Limb (tissue), 2 donors: ENCODE measurements around the gene ARHGAP28.
"Not testable (repeated sequence)": the region's sequence is repeated elsewhere in the genome, so short reads cannot be mapped to it uniquely, and the experiment has no call there.

Experiments used
- DNase-seq, 2 donors: peaks; one replicate each; pipeline ENCODE4 v3.0.0-alpha.2; 2016; ENCODE audit errors: extremely low spot score in 2 of 2

ARHGAP28 gene

DNA sequence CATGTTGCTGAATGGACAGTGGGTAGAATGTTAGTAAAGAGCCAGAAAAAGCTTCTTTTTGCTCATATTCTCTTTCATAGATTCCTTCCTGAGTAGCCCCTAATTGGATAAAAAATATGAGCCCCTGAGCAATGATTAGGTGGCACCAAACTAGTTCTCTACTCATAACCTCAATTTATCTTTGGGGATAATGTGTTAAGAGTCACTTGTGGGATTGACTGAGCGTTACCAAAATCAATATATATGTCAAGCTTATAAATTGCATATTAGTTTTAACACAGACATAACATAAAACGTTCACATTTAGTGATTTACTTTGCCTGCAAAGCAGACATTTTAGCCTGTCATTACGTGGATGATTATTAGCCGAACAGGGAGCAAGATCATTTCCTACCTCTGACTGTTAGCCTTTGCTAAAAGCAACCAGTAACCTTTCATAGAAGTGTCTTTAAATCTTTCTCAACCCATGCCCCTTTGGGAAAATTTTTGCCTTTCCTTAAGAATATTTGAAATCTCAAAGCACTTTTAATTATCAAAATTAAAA is 85.4 kb downstream of the ARHGAP28 start:
- no peak for DNase-seq

DNA sequence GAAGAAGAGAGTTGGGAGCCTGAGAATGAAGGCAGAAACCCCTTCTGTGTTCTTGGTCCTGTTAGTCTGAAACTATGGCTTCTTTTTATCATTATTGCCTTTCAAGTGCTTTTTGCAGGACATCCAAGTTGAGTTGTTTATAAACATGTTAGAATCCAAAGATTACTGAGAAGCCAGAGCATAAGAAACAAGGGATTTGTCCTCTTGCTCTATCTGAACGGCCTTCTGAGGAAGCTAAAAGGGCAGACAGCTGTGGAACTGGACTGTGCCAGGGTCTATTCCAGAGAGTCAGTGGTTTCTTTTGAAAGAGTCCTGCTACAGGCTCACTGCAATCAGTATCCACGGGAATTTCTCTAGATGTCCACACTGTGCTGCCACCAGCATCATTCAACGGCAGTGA is 86.6 kb downstream of the ARHGAP28 start:
- no peak for DNase-seq

DNA sequence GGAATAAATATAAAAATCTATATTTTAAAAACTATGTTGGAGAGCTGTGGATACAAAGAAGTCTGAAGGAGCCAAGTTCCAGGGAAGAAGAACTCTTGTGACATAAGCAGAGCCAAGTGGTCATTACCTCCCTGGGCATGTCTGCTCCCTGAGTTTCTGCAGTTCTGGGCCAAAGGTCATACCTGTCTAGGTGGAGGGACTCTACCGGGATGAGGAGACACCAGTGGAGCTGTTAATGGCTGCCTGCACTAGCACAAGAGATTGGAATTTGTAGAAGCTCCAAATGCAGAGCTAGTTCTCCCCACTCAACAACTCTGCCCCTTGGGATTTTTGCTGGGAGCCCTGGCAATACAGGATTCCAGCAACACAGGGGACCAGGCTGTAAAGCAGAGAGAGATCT is 89.8 kb downstream of the ARHGAP28 start:
- DNase-seq = no peak

DNA sequence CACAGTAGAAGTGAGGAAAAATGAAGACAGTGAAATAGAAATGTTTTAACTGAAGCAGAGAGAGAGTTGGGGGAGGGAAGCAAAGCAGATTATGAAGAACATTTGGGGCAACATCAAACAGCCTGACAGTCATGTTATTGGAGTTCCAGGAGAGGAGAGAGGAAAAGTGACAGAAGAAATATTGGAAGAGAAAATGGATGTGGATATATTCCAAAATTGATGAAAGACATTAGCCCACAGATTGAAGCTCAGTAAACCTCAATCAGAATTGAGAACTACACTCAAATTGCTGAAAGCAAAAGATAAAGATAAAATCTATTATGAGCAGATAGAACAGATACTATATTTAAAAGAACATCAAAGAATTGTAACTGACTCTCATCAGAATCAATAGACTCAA is 90.8 kb downstream of the ARHGAP28 start:
- no peak for DNase-seq

DNA sequence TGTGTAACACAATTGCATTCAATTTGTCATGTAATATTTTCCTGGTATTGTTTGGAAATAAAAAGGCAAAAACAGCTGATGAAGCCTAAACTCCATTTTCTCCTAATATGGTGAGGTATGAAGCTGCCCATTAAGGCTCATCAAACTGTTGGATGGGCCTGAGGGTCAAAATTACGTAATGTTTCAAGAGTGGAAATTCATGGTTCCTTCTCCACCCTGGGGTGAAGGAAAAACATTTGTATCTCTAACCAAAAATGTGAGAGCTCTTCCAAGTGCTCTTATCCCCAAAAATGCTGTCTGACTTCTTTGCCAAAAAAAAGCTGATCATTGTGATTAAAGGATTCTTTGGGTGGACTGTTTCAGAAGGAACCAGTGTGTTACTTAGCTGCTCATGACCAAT is 91.8 kb downstream of the ARHGAP28 start:
- no peak for DNase-seq

DNA sequence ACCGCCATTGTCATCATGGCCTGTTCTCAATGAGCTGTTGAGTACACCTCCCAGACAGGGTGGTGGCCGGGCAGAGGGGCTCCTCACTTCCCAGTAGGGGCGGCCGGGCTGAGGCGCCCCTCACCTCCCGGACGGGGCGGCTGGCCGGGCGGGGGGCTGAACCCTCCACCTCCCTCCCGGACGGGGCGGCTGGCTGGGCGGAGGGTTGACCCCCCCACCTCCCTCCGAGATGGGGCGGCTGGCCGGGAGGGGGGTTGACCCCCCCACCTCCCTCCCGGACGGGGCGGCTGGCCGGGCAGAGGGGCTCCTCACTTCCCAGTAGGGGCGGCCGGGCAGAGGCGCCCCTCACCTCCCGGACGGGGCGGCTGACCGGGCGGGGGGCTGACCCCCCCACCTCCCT is 97.6 kb downstream of the ARHGAP28 start:
- DNase-seq = not testable (repeated sequence)

DNA sequence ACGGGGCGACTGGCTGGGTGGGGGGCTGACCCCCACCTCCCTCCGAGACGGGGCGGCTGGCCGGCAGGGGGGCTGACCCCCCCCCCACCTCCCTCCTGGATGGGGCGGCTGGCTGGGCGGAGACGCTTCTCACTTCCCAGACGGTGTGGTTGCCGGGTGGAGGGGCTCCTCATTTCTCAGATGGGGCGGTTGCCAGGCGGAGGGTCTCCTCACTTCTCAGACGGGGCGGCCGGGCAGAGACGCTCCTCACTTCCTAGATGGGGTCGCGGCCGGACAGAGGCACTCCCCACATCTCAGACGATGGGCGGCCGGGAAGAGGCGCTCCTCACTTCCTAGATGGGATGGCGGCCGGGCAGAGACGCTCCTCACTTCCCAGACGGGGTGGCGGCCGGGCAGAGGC is 98.0 kb downstream of the ARHGAP28 start:
- DNase-seq = not testable (repeated sequence)

DNA sequence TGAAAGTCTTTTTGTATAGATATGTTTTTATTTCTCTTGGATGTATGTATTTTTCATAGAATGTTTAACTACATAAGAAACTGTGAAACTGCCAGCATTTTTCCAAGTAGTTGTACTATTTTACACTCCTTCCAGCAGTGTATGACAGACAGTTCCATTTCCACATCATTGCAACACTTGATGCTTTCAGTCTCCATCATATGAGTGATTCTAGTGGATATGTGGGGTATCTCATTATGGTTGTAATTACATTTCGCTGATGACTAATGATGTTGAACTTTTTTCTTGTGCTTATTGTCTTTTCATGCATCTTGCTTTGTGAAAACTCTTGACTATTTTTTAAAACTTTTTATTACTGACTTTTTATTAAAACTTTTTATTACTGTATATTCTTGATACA is 101.4 kb downstream of the ARHGAP28 start:
- no peak for DNase-seq

DNA sequence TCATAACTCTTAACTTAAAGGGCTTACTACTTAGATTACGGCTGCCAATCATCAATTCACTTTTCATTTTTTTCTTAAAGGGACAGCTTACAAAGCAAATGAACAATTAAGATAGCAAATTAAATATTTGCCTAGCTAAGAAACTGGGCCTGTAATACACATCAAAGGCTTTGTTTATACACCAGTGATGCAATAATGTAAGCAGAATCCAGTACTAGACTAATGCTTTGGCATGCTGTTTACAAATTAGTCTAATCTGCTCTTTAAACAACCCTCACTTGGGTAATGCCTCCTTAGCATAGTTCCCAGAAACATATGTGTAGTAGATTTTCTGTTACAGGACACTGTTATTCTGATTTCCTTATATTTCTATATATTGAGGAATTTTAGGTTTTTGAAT is 105.8 kb downstream of the ARHGAP28 start:
- no peak for DNase-seq

DNA sequence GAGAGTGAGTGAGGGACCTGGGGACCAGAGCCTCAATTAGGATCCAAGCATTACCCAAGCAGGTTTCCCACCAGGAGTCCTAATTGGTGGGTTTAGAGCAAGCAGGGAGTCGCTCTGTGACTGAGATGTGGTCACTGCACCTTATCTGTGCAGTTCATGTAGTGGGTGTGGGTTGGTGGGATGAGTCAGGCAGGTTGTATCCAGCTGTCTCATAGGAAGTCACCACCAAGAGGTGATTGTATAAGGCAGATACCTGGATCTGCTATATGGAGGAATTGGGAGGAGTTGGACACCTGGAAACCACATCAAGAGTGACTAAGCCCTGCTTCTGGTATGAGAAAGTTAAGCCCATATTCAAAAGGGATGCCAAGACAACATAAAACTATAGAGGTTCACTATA is 106.8 kb downstream of the ARHGAP28 start:
- DNase-seq = no peak

DNA sequence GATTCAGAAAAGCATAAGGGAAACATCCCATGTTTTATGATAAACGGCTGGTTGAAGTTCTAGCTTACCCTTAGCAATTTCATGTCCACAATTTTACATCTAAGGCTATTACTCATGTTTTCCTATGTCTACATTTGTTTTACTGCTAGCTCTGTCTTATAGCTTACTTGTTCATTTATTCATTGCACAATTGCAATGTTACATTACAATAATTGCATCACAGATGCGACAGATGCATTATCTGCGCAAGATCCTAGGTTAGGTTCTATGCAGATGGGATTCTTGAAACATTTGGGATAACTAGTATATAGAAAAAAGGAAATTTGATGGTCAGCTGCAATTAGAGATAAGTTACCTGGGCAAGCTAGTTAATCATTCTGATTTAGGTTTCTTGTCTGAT is 108.4 kb downstream of the ARHGAP28 start:
- no peak for DNase-seq

DNA sequence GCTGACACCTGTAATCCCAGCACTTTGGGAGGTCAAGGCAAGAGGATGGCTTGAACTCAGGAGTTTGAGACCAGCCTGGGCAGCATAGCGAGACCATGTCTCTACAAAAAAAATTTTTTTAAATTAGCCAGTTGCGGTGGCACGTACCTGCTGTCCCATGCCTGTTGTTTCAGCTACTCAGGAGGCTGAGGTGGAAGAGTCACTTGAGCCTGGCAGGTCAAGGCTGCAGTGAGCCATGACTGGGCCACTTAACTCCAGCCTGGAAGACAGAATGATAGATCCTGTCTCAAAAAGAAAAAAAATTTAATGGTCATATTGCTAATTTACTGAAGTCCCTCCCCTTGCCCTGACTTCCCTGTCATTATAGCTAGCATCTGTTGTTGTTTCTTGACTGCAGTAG is 112.6 kb downstream of the ARHGAP28 start:
- DNase-seq = no peak

DNA sequence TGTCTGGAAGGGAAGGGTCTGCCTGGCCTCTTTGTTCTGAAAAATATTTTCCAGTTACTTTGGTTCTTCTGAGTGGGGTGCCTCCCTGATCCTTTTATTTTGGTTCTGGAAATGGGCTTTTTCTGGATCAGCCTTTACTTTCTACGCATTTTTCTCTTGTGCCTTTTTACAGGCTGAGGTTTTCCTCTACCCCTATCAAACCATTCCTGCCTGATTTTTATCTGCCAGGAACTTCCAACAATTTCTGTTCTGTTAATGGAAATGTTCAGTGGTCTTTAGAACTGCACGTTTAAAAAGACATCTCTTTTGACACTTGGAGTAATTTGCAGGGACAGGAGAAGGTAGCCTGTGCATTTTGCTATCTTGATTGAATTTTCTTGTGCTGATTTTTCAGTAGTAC is 113.8 kb downstream of the ARHGAP28 start:
- no peak for DNase-seq

DNA sequence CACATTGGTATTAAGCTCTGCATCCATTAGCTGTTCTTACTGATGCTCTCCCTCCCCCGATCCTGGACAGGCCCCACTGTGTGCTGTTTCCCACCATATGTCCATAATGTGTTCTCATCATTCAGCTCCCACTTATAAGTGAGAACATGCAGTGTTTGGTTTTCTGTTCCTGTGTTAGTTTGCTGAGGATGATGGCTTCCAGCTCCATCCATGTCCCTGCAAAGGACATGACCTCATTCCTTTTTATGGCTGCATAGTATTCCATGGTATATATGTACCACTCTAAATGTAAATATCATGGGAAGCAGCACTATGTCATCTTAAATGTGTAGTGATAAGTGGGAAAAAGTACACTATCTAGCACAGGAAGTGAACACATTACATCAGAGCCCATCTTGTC is 116.0 kb downstream of the ARHGAP28 start:
- not testable (repeated sequence) for DNase-seq

DNA sequence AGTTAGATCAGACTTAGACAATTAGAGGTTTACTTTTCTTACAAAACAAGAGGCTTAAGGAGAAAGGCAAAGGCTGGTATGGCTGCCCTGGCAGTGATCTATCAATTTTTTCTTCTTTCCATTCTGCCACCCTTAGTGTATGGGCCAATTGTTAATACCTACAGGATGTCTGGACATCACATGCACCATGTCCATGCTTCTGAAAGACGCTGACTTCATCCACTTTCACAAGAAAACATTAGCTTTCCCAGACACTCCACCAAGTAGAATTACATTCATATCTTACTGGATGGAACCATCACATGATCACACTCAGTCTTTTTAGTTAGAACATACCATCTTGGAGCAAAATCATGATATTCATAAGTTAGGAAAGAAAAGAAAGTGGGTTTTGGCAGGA is 120.9 kb downstream of the ARHGAP28 start:
- DNase-seq = no peak

DNA sequence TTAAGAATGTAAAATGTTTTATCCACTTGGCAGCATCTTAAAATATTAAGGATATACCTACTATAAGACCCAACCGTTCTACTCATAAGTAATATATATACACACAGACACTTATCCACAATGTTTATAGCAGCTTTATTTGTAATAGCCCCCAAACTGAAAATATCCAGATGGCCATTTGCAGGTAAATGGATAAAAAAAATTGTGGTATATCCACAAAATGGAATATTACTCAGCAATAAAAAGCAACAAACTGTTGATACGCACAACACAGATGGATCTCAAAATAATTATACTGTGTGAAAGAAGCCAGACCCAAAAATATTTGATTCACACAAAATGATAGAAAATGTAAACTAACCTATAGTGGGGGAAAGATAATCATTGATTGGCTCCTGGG is 122.0 kb downstream of the ARHGAP28 start:
- no peak for DNase-seq

DNA sequence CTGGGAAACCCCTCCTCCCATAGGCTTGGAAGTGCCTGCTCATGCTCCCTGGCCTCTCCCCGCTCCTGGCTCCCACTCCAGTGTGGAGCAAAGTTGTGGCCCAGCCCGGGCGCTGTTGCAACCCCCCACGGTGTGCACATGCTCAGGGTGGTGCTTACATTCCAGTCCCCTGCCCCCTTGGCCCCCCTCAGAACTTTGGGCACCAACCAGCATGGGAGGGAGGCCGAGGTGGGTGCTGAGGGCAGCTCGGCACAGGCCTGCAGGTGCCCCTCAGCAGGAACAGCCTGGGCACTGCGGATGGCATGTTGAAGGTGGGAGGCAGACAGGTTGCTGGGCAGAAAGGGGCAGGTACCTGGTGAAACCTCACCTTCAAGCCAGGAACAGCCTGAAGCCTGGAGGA is 125.3 kb downstream of the ARHGAP28 start:
- no peak for DNase-seq

DNA sequence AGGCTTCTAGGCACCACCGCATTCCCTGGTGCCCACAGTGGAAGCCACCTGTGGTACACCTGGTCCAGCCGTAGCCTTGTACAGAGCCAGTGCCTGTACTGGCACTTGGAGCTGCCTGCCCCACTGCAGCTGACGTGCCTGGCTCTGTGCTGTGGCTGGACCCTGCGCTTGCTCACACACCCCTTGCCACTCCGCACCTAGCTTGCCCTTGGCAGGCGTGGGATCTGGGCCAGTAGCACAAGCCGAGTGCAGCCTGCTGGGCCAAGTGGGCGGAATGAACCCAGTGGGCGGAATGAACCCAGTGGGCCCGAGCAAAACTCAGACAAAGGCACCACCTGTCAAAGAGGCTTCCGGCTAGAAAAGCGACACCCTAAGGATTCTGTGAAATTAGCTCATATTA is 126.3 kb downstream of the ARHGAP28 start:
- DNase-seq = no peak

DNA sequence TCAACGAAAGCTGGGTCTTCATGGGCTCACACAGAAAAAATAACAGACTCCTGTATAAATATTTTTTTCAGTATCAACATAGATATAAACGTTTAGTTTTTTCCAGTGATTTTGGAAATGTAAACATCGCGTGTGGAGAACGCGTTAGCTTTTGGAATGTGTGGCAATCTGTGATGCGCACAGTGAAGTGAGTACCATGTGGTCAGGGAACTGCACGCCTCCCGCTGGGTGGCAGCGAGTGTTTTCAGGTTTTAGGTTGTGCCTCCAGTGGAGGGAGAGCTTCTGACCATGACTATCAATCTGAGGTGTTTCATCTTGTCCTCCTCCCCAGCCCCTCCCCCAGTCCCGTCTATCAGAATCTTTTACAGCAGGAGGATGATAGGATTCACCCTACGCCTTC is 127.8 kb downstream of the ARHGAP28 start:
- DNase-seq = no peak

DNA sequence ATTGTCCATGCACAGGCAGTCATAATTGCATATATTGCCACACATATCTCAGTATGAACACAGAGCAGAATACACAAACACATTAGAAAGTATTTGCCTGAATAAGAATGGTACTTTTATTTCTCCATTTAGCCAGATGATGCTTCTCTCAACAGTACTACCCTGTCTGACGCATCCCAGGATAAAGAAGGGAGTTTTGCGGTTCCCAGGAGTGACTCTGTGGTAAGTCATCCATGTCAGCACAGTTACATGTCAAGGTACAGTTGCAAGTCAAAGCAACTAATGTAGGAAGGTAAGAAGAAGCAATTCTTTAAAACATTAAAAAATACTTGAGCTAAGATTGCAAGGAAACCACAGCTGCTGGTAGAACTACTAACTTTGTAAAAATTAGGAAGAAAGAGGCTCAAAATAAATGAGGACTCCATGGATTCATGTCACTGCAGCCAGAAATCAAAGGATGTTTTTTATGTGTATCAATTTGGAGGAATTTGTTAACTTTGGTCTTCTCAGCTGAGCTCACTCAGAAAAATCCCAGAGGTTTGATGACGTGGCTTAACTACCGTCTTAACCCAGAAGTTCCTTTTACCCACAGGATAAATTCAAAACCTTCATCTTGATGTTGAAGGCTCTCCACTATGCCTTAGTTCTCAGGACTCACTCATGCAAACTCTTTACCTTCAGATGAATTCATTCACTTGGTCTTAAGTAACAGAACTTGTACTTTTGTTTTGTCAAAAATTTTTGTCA is 130.3 kb downstream of the ARHGAP28 start:
- DNase-seq = no peak

DNA sequence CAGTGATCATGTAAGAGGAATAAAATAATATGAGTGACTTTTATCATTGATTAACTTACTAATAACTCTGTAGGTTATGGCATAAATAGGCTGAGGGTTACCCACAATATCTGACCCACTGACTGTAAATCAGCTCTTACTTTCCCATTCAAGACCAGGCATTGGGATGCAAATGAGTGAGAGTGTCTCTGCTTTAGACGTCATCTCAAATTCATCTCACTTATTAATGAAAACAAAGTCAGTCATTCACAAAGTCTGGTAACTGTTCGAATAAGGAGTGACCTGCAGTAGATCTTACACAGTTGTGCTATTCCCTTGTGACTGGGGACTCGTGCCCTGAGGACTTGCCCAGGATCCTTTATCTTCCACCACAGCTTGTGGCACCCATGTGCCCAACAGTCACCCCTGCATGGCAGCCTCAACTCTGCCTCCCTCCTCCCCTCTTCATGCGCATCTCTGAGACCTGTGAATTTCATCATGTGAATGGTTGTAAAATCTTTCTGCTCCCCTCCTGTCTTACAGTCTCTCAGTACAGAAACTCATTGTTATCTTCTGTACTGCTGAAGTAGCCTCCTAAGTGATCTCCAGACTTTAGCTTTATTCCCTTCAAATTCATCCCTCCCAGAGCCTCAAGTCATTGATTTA is 131.4 kb downstream of the ARHGAP28 start:
- no peak for DNase-seq

DNA sequence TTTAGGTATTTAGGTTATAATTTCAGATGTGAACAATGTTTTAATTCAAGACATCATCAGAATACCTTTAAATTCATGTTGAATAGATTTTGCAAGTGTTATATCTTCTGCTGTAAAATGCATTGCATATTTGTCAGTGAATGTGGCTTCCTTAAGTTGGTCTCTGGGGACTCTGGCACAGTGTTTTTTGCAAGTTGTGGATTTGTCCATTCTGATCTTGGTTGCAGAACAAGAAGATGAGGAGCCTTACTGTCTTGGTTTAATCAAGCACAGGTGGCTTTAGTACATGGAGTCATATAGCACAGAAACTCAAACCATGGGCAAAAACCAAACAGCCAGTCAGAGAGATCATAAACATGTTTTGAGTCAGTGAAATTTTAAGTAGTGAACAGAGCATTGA is 135.7 kb downstream of the ARHGAP28 start:
- DNase-seq = no peak

DNA sequence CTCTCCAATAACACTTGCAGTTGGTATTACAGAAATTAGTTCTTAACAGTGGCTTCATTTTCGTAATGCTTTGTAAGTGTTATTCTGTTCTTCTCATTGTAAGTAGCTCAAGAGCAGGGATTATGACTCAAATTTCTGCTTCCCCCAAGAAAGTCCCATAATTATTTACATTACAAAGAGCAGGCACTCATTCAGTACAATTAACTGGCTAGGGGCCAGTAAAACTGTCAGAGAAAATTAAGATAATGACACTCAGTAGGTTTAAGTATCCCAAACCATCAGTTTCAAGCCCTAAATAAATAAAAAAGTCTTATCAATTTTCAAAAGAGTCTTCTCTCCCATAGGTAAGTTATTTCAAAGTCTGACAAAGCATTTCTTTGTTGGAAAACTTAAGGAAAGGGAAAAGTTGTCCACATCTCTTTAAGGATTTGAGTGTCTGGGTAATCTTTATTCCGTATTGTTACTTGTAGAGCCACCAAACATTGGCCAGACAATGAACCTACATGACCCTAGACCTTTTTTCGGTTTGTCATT is 137.1 kb downstream of the ARHGAP28 start:
- no peak for DNase-seq
